ENCODE results near the gene HEPHL1. TPM values are rescaled to one million over a fixed set of nuclear protein-coding genes. Genes with fewer than 3 reads are reported as not detected.

The HEPHL1 gene
- total and polyA plus RNA-seq, 7 donors = 0.01 TPM; not detected in 6

DNA sequence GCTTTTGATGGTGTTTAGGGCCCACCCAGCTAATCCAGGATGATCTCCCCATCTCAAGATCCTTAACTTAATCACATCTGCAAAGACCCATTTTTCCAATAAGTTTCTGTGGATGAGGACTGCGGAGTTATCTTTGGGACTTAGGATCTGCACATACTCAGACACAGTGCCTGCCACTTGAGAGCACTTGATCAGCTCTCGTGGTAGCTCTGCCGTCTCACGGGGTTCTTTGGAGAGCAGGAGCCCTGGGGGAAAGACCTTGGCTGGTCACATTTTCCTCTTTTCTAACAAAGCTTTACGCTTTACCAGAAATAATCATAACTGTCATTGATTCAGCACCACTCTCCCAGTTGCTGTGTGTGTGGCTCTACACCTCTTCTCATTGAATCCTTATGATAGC is 6.1 kb downstream of the HEPHL1 start:
- DNase-seq (no peak), ATAC-seq (no peak)
- TF ChIP-seq, protein P1, sequence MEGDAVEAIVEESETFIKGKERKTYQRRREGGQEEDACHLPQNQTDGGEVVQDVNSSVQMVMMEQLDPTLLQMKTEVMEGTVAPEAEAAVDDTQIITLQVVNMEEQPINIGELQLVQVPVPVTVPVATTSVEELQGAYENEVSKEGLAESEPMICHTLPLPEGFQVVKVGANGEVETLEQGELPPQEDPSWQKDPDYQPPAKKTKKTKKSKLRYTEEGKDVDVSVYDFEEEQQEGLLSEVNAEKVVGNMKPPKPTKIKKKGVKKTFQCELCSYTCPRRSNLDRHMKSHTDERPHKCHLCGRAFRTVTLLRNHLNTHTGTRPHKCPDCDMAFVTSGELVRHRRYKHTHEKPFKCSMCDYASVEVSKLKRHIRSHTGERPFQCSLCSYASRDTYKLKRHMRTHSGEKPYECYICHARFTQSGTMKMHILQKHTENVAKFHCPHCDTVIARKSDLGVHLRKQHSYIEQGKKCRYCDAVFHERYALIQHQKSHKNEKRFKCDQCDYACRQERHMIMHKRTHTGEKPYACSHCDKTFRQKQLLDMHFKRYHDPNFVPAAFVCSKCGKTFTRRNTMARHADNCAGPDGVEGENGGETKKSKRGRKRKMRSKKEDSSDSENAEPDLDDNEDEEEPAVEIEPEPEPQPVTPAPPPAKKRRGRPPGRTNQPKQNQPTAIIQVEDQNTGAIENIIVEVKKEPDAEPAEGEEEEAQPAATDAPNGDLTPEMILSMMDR (IDR thresholded peaks at IDR 0.05) = no peak
- no peaks in the 10 kb centered on the region for H3K4me1 ChIP-seq
- H3K4me3 ChIP-seq = no peak overlapping the region
- H3K27ac ChIP-seq = no peak overlapping the region
- H3K36me3 ChIP-seq (ENCODE audit: insufficient read depth in 1 of 2, low read depth in 1 of 2) = no peaks in the 10 kb centered on the region
- 84 to 89% (median 85%) methylated on average over 5 of the region's 5 CpGs for WGBS, 3 donors
- no peaks in the 10 kb centered on the region for H3K9me3 ChIP-seq
- H3K27me3 ChIP-seq (ENCODE audit: insufficient read depth in 3 of 3, low read length in 2 of 3) = no peaks in the 10 kb centered on the region
- intact Hi-C loops (cut with DNase I) = no loop called here

DNA sequence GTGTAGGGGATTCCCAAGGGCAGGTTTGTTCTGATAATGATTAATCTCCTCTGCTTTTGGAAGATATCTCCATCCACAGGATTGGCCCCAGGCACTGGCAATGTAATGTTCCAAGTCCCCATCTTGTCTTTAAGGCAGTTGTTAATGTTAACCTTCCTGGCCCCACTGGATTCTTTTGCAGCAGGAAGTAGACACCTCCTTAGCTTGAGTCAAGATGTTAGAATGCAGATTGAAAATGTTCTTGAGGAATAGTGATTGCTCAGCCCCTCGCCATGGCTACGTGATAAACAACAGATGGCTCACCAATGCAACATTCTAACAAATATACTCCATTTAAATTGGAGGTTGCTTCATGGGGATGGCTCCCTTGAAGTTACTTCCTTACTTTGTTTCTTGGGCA is 7.3 kb downstream of the HEPHL1 start:
- H3K36me3 ChIP-seq (ENCODE audit: insufficient read depth in 1 of 2, low read depth in 1 of 2) = no peaks in the 10 kb centered on the region
- no peak overlapping the region for H3K4me3 ChIP-seq
- DNase-seq (no peak), ATAC-seq (no peak)
- H3K4me1 ChIP-seq = no peaks in the 10 kb centered on the region
- no peaks in the 10 kb centered on the region for H3K9me3 ChIP-seq
- no peak overlapping the region for H3K27ac ChIP-seq
- no peaks in the 10 kb centered on the region for H3K27me3 ChIP-seq (ENCODE audit: insufficient read depth in 3 of 3, low read length in 2 of 3)
- 76 to 85% (median 78%) methylated on average over 2 of the region's 2 CpGs for WGBS, 3 donors
- intact Hi-C loops (cut with DNase I) = no loop called here
- TF ChIP-seq, protein P1 (IDR thresholded peaks at IDR 0.05) = no peak

DNA sequence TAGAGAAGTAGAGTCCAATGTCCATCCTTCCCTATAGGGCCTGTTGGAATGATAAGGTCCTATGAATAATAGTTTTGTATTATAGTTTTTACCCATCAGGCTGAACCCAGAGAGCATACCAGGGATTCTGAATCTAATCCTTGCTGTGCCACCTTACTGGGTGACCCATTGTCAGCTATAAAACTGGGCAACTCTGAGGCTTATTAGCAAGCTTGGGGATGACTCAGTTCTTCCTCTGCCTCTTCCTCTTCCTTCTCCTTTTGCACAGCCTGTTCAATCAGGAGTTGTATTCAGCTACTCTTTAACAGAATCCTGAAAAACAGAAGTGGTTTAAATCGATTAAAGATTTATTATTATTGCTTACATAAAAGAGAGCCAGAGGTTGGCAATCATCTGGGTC is 8.9 kb downstream of the HEPHL1 start:
- DNase-seq = no peak
- intact Hi-C loops (cut with DNase I) = no loop called here
- 77 to 88% (median 81%) methylated on average over 1 of the region's 1 CpG for WGBS, 3 donors

DNA sequence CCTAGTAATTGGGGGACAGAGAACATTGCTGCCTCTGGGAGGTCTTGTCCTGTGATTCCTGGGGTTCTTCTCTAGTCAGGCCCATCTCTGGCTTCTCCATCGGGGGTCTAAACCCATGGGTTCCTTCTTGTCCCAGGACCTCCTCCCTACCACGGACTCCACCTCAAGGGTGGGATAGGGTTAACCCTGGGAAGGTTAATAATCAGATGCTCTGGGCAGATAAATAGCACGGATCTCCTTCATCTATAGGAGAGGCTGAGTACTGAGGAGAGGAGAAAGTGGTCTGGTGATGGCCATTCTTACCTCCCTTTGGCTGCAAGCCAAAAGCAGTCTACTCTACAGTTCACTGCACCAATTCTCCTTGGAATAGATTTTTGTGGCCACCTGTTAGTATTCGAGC is 10.5 kb downstream of the HEPHL1 start:
- ATAC-seq (no peak), DNase-seq (no peak)
- Histone ChIP-seq H3K36me3 (ENCODE audit: insufficient read depth in 1 of 2, low read depth in 1 of 2) (no peaks in the 10 kb centered on the region), H3K27ac (no peak overlapping the region), H3K27me3 (ENCODE audit: insufficient read depth in 3 of 3, low read length in 2 of 3) (no peaks in the 10 kb centered on the region), H3K9me3 (no peaks in the 10 kb centered on the region), H3K4me3 (no peak overlapping the region), H3K4me1 (no peaks in the 10 kb centered on the region)
- intact Hi-C loops (cut with DNase I) = no loop called here
- WGBS, 3 donors = 58 to 71% (median 62%) methylated on average over 4 of the region's 4 CpGs
- TF ChIP-seq, protein P1 (IDR thresholded peaks at IDR 0.05) = no peak

More for the DNA sequence above, 8.9 kb downstream of the HEPHL1 start:
- TF ChIP-seq, protein P1 (IDR thresholded peaks at IDR 0.05) = no peak
- no peaks in the 10 kb centered on the region for H3K27me3 ChIP-seq (ENCODE audit: insufficient read depth in 3 of 3, low read length in 2 of 3)
- no peak overlapping the region for H3K4me3 ChIP-seq
- H3K36me3 ChIP-seq (ENCODE audit: insufficient read depth in 1 of 2, low read depth in 1 of 2) = no peaks in the 10 kb centered on the region
- H3K27ac ChIP-seq = no peak overlapping the region
- no peaks in the 10 kb centered on the region for H3K4me1 ChIP-seq
- H3K9me3 ChIP-seq = no peaks in the 10 kb centered on the region
- ATAC-seq = no peak

DNA sequence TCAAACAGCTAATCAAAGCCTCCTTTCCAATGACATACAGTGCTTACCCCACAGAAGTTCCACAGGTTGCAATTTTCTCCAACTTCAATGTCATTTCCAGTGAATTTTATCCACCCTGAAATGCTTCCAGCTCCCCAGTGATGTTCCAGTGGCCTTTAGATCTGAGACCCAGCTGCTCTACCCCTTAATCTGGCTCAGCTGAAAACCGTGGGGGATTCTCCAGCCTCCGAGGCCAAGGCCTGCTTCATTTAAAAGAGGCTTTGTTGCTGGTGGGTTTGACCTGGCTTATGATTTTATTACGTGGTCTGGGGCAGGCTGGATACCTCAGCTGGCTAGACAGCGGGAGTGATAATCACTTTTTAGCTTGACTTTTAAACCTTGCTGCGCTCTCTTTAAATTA is 10.9 kb downstream of the HEPHL1 start:
- Histone ChIP-seq H3K27ac (no peak overlapping the region), H3K4me3 (no peak overlapping the region), H3K27me3 (ENCODE audit: insufficient read depth in 3 of 3, low read length in 2 of 3) (no peaks in the 10 kb centered on the region), H3K9me3 (no peaks in the 10 kb centered on the region), H3K4me1 (no peaks in the 10 kb centered on the region), H3K36me3 (ENCODE audit: insufficient read depth in 1 of 2, low read depth in 1 of 2) (no peaks in the 10 kb centered on the region)
- 26 to 43% (median 42%) methylated on average over 5 of the region's 5 CpGs for WGBS, 3 donors
- DNase-seq (no peak), ATAC-seq (no peak)
- intact Hi-C loops (cut with DNase I) = no loop called here
- TF ChIP-seq, protein P1 (IDR thresholded peaks at IDR 0.05) = no peak
